GM12878 (cell line): Measurements from ENCODE around the gene ELMOD3. TPM values are rescaled to one million over a fixed set of nuclear protein-coding genes. Genes with fewer than 3 reads are reported as not detected.

Source experiments
- ATAC-seq: fragments of 200-7000 bp; cut with Tn5 transposase; 3 replicates; pipeline ENCODE4 v1.9.1; 2020; ENCODE audit warnings: mild to moderate bottlenecking, moderate library complexity
- BruUV-seq: library from RNA; stranded (reverse); fragments of 400-500 nt; replicated peaks from 2 replicates; lab custom pipeline; 2021; lab: Mats Ljungman, UMichigan
- CTCF ChIA-PET: fragments of 300-600 bp; sonication (Branson Sonifier 250); formaldehyde crosslinking; extraction: SDS; loops from one replicate; lab custom pipeline; 2021; ENCODE audit warnings: inconsistent platforms; lab: Yijun Ruan, JAX
- POLR2A ChIA-PET: fragments of 350-600 bp; formaldehyde crosslinking; extraction: SDS; loops from one replicate; lab custom pipeline; 2021; ENCODE audit warnings: inconsistent platforms; lab: Charles Lee
- RAD21 ChIA-PET: fragments of 300-600 bp; sonication (Branson Sonifier 250); formaldehyde crosslinking; loops from one replicate; lab custom pipeline; 2023; ENCODE audit warnings: antibody characterized with exemption; ENCODE audit not compliant: unreplicated experiment; lab: Charles Lee
- SMC1A ChIA-PET: fragments of 300-600 bp; sonication (Branson Sonifier 250); formaldehyde crosslinking; loops from one replicate; lab custom pipeline; 2023; ENCODE audit not compliant: unreplicated experiment, uncharacterized antibody; lab: Charles Lee
- DNase-seq: peaks from one replicate; pipeline ENCODE4 v3.0.0-alpha.2; 2011; ENCODE audit warnings: low read depth, low spot score
- FAIRE-seq: peaks from 3 replicates; lab custom pipeline; 2011; peaks lifted over from hg19 to GRCh38; lab: Jason Lieb, UNC
- H2AFZ ChIP-seq: 2 replicates; pipeline ENCODE4 v1.6.0; 2011; ENCODE audit warnings: low read depth, low read length, control low read depth; ENCODE audit not compliant: control insufficient read depth
- H3K27ac ChIP-seq: 2 replicates; pipeline ENCODE4 v1.5.1; 2011; ENCODE audit warnings: control low read depth; ENCODE audit not compliant: control insufficient read depth, insufficient read depth
- H3K27me3 ChIP-seq, 2 experiments: replicated peaks in 1 of 2; 2 replicates each; pipeline versions ENCODE4 v1.6.0 to v1.6.1; 2011; ENCODE audit warnings: low read length in 1 of 2; ENCODE audit not compliant: control insufficient read depth in 2 of 2, insufficient read depth in 2 of 2
- H3K36me3 ChIP-seq, 2 experiments: 2 replicates each; pipeline ENCODE4 v1.5.1; 2011; ENCODE audit warnings: low read length in 1 of 2; ENCODE audit not compliant: control insufficient read depth in 2 of 2, insufficient read depth in 2 of 2
- H3K4me1 ChIP-seq: 2 replicates; pipeline ENCODE4 v1.6.1; 2011; ENCODE audit warnings: mild to moderate bottlenecking, low read length, moderate library complexity, mixed read lengths; ENCODE audit not compliant: control insufficient read depth, insufficient read depth
- H3K4me2 ChIP-seq: 2 replicates; pipeline ENCODE4 v1.6.0; 2011; ENCODE audit warnings: control low read depth; ENCODE audit not compliant: control insufficient read depth, insufficient read depth
- H3K4me3 ChIP-seq: fragments of 200-600 bp; sonication (generic); 2 replicates; pipeline ENCODE4 v1.5.1; 2016
- H3K79me2 ChIP-seq: 2 replicates; pipeline ENCODE4 v1.6.0; 2011; ENCODE audit warnings: low read length; ENCODE audit not compliant: control insufficient read depth, insufficient read depth
- H3K9ac ChIP-seq: 2 replicates; pipeline ENCODE4 v1.8.0; 2011; ENCODE audit warnings: low read length, control low read depth, mixed read lengths; ENCODE audit not compliant: control insufficient read depth, insufficient read depth
- H3K9me3 ChIP-seq: replicated peaks from 3 replicates; pipeline ENCODE4 v1.5.1; 2011; ENCODE audit warnings: mild to moderate bottlenecking, low read length; ENCODE audit not compliant: control insufficient read depth, insufficient read depth
- H4K20me1 ChIP-seq: 2 replicates; pipeline ENCODE4 v1.6.0; 2011; ENCODE audit not compliant: control insufficient read depth, insufficient read depth
- CREB1 ChIP-seq: IDR thresholded peaks from 2 replicates; pipeline ENCODE4 v1.6.1; 2012; ENCODE audit warnings: low read depth, mild to moderate bottlenecking, inconsistent platforms
- DPF2 ChIP-seq: fragments of 450-650 bp; IDR thresholded peaks from 2 replicates; pipeline ENCODE4 v1.6.1; 2017; ENCODE audit warnings: mild to moderate bottlenecking
- ESRRA ChIP-seq: IDR thresholded peaks from 2 replicates; pipeline ENCODE4 v1.6.1; 2012; ENCODE audit warnings: mild to moderate bottlenecking, low read length, improper control_type of control experiment
- FOS ChIP-seq: IDR thresholded peaks from 3 replicates; pipeline ENCODE4 v1.6.1; 2011; ENCODE audit warnings: borderline replicate concordance; ENCODE audit not compliant: insufficient read length; ENCODE audit errors: extremely low read depth
- FOXM1 ChIP-seq: IDR thresholded peaks from 2 replicates; pipeline ENCODE4 v1.6.1; 2012; ENCODE audit warnings: low read depth, mild to moderate bottlenecking, inconsistent platforms, low read length, moderate library complexity
- IKZF2 ChIP-seq, 2 experiments: fragments of 450-650 bp; IDR thresholded peaks; 2 replicates each; pipeline ENCODE4 v1.6.1; 2017; ENCODE audit warnings: mild to moderate bottlenecking in 2 of 2, moderate library complexity in 2 of 2
- KDM1A ChIP-seq: fragments of 200-600 bp; sonication (generic); IDR thresholded peaks from 2 replicates; pipeline ENCODE4 v1.6.1; 2016; ENCODE audit warnings: borderline replicate concordance
- MEF2B ChIP-seq: fragments of 450-650 bp; IDR thresholded peaks from 2 replicates; pipeline ENCODE4 v1.6.1; 2018; ENCODE audit warnings: mild to moderate bottlenecking, moderate library complexity; ENCODE audit not compliant: partially characterized antibody, poor library complexity, severe bottlenecking
- MYB ChIP-seq: fragments of 150-350 bp; IDR thresholded peaks from 2 replicates; pipeline ENCODE4 v1.6.1; 2014; ENCODE audit warnings: mild to moderate bottlenecking, low read depth, low read length, borderline replicate concordance
- MYC ChIP-seq: IDR thresholded peaks from 2 replicates; pipeline ENCODE4 v1.6.1; 2011; ENCODE audit warnings: mild to moderate bottlenecking, low read length, moderate library complexity, inconsistent platforms; ENCODE audit not compliant: insufficient read depth, insufficient replicate concordance, insufficient read length, severe bottlenecking
- PAX5 ChIP-seq: IDR thresholded peaks from 2 replicates; pipeline ENCODE4 v1.6.1; 2011; ENCODE audit warnings: low read depth, low read length, borderline replicate concordance
- RUNX3 ChIP-seq: IDR thresholded peaks from 2 replicates; pipeline ENCODE4 v1.6.1; 2012; ENCODE audit warnings: low read length, inconsistent platforms
- SIN3A ChIP-seq: IDR thresholded peaks from 2 replicates; pipeline ENCODE4 v1.6.1; 2012; ENCODE audit warnings: low read depth, low read length, improper control_type of control experiment
- SMAD1 ChIP-seq: fragments of 450-650 bp; IDR thresholded peaks from 2 replicates; pipeline ENCODE4 v1.6.1; 2018; ENCODE audit warnings: mild to moderate bottlenecking, low read depth; ENCODE audit not compliant: partially characterized antibody
- YY1 ChIP-seq: IDR thresholded peaks from 2 replicates; pipeline ENCODE4 v1.6.1; 2011; ENCODE audit warnings: low read depth, mild to moderate bottlenecking, low read length
- WGBS: methylation state at CpG from one replicate; pipeline ENCODE4 v1.1.6; 2016; ENCODE audit warnings: low lambda C conversion rate; ENCODE audit not compliant: insufficient replicate concordance, insufficient coverage; ENCODE audit errors: missing lambda C conversion rate; 5-methylcytosine and 5-hydroxymethylcytosine counted together
- in situ Hi-C: fragments of 300-500 bp; cut with MboI; formaldehyde crosslinking; loops from 9 replicates; pipeline ENCODE4 v1.14.3; 2018; ENCODE audit warnings: mixed read lengths
- intact Hi-C: fragments of 100-400 bp; cut with micrococcal nuclease; formaldehyde crosslinking; loops from one replicate; pipeline ENCODE4 v1.14.2; 2022; ENCODE audit not compliant: unreplicated experiment
- polyA plus RNA-seq, 11 experiments: library from polyadenylated mRNA; depleted of rRNA in 4 of 11; unstranded in 6 of 11; stranded (reverse) in 5 of 11; fragments of >200 nt; fragmentation: Nextera tagmentation in 4 of 11; fragmentation: Illumina TruSeq in 1 of 11; extraction: Ambion mirVana in 4 of 11; extraction: Trizol in 1 of 11; gene quantifications; 1 replicate in 1 of 11; 2 replicates in 10 of 11; pipeline versions ENCODE4 v1.2.1 to v1.2.3, GENCODE V29; 2011 to 2016; ENCODE audit warnings: inconsistent platforms in 2 of 11, missing spikeins in 2 of 11, low read depth in 1 of 11
- total RNA-seq, 4 experiments: library from RNA; depleted of rRNA in 3 of 4; stranded (reverse); fragments of >200 nt in 3 of 4; fragmentation: Illumina TruSeq in 1 of 4; extraction: Trizol in 1 of 4; gene quantifications; 2 replicates each; pipeline versions ENCODE4 v1.2.1 to v1.2.3, GENCODE V29; 2013 to 2021
- TF ChIP-seq, protein P1 (sequence below): fragments of 450-650 bp; IDR thresholded peaks from 2 replicates; pipeline ENCODE4 v1.6.1; 2017; ENCODE audit warnings: antibody characterized with exemption, mild to moderate bottlenecking, moderate library complexity
- TF ChIP-seq, protein P2 (sequence below): fragments of 150-350 bp; IDR thresholded peaks from 2 replicates; pipeline ENCODE4 v1.6.1; 2014; ENCODE audit warnings: mild to moderate bottlenecking, low read depth, low read length

Gene ELMOD3
- total and polyA plus RNA-seq, 10 of the 15 experiments (the other 5 are each of a cell fraction or from before 2014, with no cell fraction given), result 1.2 to 19.1 (median 12.5) TPM

DNA sequence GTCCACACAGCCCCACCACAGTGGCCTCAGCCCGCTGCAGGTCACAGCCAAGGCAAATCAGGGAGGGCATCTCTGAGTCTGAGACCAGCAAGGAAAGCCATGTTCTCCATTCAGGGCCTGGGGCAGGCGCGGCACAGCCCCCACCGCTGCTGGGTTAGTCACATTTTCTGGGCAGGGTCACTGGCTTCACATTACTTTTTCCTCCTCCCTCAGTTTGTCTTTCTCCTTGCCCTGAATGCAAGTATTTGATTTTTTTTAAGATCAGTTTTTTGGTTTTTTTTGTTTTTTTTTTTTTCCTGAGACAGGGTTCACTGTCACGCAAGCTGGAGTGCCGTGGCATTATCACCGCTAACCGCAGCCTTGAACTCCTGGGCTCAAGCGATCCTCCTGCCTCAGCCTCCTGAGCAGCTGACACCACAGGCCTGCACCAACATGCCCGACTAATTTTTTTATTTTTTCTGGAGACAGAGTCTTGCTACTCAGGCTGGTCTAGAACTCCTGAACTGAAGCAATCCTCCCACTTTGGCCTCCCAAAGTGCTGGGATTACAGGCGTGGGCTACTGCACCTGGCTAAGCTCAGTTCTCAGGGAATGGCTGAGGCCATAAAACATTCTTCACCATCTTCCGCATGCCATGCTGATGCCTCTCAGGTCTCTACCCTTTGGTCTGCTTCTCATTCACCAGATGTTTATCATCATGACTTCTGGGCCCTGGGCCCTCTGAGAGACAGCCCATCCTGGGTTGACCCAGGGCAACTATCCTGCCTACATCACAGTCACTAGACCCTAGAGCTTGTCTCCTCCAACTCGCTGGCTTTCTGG, 56.2 kb downstream of the ELMOD3 start:
- H2AFZ ChIP-seq, result no peak overlapping the region
- TF ChIP-seq RUNX3 (no peak), KDM1A (no peak), MEF2B (no peak), SIN3A (no peak), FOS (no peak), SMAD1 (no peak), DPF2 (no peak), YY1 (no peak), MYC (no peak), FOXM1 (no peak), IKZF2 (IDR thresholded peaks at IDR 0.05) (no peak), ESRRA (no peak), PAX5 (no peak), MYB (no peak), CREB1 (no peak)
- TF ChIP-seq, protein P1, sequence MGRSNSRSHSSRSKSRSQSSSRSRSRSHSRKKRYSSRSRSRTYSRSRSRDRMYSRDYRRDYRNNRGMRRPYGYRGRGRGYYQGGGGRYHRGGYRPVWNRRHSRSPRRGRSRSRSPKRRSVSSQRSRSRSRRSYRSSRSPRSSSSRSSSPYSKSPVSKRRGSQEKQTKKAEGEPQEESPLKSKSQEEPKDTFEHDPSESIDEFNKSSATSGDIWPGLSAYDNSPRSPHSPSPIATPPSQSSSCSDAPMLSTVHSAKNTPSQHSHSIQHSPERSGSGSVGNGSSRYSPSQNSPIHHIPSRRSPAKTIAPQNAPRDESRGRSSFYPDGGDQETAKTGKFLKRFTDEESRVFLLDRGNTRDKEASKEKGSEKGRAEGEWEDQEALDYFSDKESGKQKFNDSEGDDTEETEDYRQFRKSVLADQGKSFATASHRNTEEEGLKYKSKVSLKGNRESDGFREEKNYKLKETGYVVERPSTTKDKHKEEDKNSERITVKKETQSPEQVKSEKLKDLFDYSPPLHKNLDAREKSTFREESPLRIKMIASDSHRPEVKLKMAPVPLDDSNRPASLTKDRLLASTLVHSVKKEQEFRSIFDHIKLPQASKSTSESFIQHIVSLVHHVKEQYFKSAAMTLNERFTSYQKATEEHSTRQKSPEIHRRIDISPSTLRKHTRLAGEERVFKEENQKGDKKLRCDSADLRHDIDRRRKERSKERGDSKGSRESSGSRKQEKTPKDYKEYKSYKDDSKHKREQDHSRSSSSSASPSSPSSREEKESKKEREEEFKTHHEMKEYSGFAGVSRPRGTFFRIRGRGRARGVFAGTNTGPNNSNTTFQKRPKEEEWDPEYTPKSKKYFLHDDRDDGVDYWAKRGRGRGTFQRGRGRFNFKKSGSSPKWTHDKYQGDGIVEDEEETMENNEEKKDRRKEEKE, result no peak
- TF ChIP-seq, protein P2, sequence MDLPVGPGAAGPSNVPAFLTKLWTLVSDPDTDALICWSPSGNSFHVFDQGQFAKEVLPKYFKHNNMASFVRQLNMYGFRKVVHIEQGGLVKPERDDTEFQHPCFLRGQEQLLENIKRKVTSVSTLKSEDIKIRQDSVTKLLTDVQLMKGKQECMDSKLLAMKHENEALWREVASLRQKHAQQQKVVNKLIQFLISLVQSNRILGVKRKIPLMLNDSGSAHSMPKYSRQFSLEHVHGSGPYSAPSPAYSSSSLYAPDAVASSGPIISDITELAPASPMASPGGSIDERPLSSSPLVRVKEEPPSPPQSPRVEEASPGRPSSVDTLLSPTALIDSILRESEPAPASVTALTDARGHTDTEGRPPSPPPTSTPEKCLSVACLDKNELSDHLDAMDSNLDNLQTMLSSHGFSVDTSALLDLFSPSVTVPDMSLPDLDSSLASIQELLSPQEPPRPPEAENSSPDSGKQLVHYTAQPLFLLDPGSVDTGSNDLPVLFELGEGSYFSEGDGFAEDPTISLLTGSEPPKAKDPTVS, result no peak
- TF ChIP-seq, all 136 proteins: peak for 0
- no peaks in the 10 kb centered on the region for H3K27me3 ChIP-seq
- no peak overlapping the region for H3K27ac ChIP-seq
- no peaks in the 10 kb centered on the region for H4K20me1 ChIP-seq
- no peaks in the 10 kb centered on the region for H3K9me3 ChIP-seq
- 0 out of 2 replicates have a peak overlapping the region, but pooled peaks have one; percentile 64 for H3K4me3 ChIP-seq
- BruUV-seq, result no TSS peak
- FAIRE-seq (no peak), ATAC-seq (no peak), DNase-seq (no peak)
- in situ Hi-C loops, result no loop called here
- ChIA-PET POLR2A (interaction anchor here (0.7 kb wide), 1 partner anchor 611 kb away, joined by 7 read pairs; no protein-coding TSS in a partner anchor), CTCF (interaction anchor here (0.9 to 3.6 kb wide), 2 partner anchors 9 to 141 kb away, joined by 4 to 12 read pairs; no protein-coding TSS in a partner anchor), RAD21 (interaction anchor here (1.1 to 2.3 kb wide), 2 partner anchors 9 kb away, joined by 3 to 10 read pairs; partner anchors contain the start of gene SH2D6), SMC1A (interaction anchor here (1.2 kb wide), 1 partner anchor 9 kb away, joined by 5 read pairs; the partner anchor contains the start of gene SH2D6)
- 75% methylated on average over 13 of the region's 13 CpGs for WGBS
- H3K36me3 ChIP-seq, result no peaks in the 10 kb centered on the region
- intact Hi-C loops, result no loop called here
- H3K9ac ChIP-seq, result no peak overlapping the region
- peaks cover 29% of the 10 kb centered on the region for H3K4me1 ChIP-seq
- peak overlapping the region; percentile 93 for H3K4me2 ChIP-seq
- no peaks in the 10 kb centered on the region; the same call in none of the 2 replicates for H3K79me2 ChIP-seq
